SK-N-SH (cell line): Measurements from ENCODE around the gene HSPA6.

ENCODE experiments used
- FOXJ3 ChIP-seq: sonication (generic); formaldehyde crosslinking; IDR thresholded peaks from 2 replicates; pipeline ENCODE4 v1.5.1; 2020; ENCODE audit warnings: mild to moderate bottlenecking, missing genetic modification reagents
- JUND ChIP-seq: IDR thresholded peaks from 2 replicates; pipeline ENCODE4 v1.4.0; 2012
- RAD21 ChIP-seq: IDR thresholded peaks from 2 replicates; pipeline ENCODE4 v1.6.1; 2012; ENCODE audit warnings: mild to moderate bottlenecking, low read length
- TF ChIP-seq, protein P1 (sequence below): IDR thresholded peaks from 2 replicates; pipeline ENCODE4 v1.4.0; 2012; ENCODE audit warnings: low read depth

DNA sequence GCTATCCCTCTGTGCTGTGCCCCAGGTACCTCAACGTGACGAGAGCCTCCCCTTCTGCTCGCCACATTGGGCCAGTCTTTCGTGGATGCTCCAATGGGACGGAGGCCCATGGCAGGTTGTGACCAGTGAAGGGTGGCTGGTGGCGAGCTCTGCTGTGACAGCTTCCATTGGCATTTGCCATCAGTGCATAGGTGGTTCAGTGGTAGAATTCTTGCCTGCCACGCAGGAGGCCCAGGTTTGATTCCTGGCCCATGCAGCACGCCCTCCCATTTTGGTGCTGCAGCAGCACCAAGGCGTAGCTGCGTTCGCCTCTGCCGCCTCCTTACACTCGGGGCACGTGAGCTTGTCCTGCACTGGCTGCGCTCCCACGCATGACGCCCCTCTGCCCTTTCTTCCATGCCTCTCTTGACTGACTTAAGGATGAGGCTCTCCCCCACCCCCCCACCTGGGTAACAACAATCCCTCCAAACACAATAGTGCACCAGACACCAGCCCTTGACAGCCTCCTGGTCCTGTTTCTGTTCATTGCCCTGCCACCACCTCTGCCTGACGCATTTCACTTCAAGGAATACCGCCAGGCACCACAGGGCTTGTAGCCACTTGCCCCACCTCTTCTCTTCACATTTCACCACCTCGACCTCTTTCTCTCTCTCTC is 43.8 kb upstream of the HSPA6 start:
- TF ChIP-seq JUND (no peak), RAD21 (no peak), FOXJ3 (CRISPR knock-in tag) (no peak)
- TF ChIP-seq, protein P1, sequence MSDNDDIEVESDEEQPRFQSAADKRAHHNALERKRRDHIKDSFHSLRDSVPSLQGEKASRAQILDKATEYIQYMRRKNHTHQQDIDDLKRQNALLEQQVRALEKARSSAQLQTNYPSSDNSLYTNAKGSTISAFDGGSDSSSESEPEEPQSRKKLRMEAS, result no peak
